Stimulated activated CD8-positive, alpha-beta memory T cell treated with anti-CD3 and anti-CD28 coated beads, Interleukin-12 subunit alpha, Interleukin-12 subunit beta, amount 100 ng/mL, for 1 hour (primary cell): ENCODE measurements around the gene XPR1.
"Not testable (repeated sequence)": the region's sequence is repeated elsewhere in the genome, so short reads cannot be mapped to it uniquely, and the experiment has no call there.

Source experiments
- DNase-seq: peaks from one replicate; pipeline ENCODE4 v3.0.0-alpha.2; 2020; ENCODE audit warnings: low read depth

XPR1 gene

GRCh38 chr1:180841415-180841814 is 209.6 kb downstream of the XPR1 start:
- no peak for DNase-seq

- DNase-seq = no peak
Measured at GRCh38 chr1:180842052-180842451, 210.2 kb downstream of the XPR1 start.

GRCh38 chr1:180842491-180843275 is 210.9 kb downstream of the XPR1 start:
- DNase-seq = no peak

GRCh38 chr1:180845352-180845751 is 213.5 kb downstream of the XPR1 start:
- DNase-seq = no peak

DNA sequence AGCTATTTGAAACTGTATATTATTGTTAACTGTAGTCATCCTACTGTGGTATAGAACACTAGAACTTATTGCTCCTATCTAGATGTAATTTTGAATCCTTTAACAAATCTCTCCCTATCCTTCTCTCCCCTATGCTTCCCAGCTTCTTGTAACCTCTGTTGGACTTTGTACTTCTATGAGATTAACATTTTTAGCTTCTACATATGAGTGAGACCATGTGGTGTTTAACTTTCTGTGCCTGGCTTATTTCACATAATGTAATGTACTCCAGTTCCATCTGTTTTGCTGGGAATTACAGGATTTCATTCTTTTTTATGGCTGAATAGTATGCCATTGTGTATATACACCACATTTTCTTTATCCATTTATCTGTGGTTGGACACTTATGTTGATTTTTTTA is 216.4 kb downstream of the XPR1 start:
- no peak for DNase-seq

DNA sequence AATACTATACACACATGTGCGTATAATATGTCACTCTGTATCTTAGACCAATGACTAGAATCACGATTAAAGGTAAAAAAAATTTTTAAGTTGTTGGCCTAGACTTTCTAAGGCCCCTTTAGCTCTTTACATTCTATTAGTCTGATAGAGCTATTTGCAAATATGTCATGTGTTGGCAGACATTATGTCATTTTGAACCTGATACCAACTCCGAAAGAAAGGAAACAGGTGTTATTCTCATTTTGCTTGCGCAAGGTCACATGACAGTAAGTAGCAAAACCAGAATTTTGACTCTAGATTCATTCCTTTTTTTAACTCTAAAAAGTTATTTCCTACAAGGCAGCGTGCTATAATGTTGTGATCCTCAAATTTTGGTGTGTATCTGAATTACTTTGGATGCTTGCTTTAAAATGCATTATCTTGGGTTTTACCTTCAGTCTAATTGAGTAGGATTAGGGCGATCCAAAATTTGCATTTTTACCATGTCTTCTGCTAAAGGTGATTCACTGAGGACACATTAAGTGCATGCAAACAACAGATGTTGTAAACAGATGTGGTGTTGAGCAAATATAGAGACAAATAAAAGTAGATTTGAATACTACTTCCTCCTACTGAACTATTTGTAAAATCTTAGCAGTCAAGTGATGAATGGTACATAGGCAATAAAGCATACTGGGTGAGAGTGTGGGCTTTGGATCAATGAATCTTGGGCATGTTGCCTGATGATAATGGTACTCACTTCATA is 217.4 kb downstream of the XPR1 start:
- no peak for DNase-seq

DNA sequence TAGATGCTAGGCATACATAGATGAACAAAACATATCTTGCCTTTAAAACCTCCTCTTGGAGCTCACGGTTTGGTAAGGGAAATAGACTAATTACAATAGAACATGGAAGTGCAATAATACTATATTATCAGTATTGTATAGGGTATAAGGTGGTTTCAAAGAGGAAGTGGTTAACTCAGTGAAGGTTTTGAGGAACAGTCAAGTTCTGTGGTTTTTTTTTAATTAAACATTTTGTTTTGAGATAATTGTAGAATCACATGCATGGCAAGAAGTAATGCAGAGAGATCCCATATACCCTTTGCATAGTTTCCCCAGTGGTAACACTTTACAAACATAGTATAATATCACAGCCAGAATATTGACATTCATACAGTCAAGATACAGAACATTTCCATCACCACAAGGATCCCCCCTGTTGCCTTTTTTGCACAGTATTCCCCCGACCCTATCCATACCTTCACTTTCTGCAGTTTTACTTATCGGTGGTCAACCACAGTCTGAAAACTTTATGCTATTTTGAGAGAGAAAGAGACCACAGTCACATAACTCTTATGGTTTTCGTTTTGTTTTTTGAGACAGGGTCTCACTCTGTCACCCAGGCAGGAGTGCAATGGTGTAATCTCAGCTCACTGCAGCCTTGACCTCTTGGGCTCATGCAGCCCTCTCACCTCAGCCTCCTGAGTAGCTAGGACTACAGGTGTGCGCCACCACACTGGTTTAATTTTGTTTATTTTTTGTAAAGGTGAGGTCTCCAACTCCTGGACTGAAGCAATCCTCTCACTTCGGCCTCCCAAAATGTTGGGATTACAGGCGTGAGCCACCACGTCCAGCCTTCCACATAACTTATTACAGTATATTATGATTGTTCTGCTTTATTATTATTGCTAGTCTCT is 220.4 kb downstream of the XPR1 start:
- no peak for DNase-seq

- DNase-seq = no peak
Measured at GRCh38 chr1:180854001-180854400, 222.2 kb downstream of the XPR1 start.

GRCh38 chr1:180854456-180854855 is 222.6 kb downstream of the XPR1 start:
- no peak for DNase-seq

DNA sequence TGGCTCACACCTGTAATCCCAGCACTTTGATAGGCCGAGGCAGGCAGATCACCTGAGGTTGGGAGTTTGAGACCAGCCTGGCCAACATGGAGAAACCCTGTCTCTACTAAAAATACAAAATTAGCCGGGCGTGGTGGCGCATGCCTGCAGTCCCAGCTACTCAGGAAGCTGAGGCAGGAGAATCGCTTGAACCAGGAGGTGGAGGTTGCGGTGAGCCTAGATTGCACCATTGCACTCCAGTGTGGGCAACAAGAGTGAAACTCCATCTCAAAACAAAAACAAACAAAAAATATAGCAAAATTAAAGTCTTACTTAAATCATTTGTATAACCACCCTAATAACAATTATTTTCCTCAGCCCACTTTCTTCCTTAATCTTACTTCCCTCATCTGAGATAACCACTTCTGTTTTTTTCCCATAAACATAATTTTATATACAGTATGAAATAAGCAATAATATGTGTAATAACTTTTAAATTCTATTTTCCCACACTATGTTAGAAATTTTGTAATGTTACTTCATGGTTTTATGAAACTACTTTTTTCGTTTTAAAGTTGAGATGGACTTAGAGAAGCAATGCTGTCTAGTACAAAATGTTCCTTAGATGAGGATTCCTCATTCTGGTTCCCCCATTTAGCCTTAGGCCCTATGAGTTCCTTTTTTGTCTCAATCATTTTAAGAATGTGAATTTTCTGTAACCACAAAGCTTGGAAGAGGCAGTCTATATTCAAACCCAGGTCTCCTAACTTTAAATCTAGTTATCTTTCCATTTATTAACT is 226.3 kb downstream of the XPR1 start:
- DNase-seq = not testable (repeated sequence)

GRCh38 chr1:180859306-180859705 is 227.5 kb downstream of the XPR1 start:
- no peak for DNase-seq

DNA sequence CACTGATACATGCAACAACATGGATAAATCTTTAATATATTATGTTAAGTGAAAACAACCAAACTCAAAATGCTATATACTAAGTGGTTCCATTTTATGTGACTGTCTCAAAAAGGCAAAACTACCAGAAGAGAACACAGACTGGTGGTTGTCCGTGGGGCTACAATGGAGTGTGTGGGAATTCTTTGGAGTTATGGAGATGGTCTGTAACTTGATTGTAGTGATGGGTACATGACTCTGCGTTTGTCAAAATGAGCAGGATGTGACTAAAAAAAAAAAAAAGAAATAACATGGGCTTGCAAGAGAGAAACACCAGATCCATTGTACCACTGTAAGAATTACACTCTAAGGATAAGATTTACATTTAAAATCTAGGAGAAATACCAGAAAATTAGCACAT is 228.7 kb downstream of the XPR1 start:
- no peak for DNase-seq

DNA sequence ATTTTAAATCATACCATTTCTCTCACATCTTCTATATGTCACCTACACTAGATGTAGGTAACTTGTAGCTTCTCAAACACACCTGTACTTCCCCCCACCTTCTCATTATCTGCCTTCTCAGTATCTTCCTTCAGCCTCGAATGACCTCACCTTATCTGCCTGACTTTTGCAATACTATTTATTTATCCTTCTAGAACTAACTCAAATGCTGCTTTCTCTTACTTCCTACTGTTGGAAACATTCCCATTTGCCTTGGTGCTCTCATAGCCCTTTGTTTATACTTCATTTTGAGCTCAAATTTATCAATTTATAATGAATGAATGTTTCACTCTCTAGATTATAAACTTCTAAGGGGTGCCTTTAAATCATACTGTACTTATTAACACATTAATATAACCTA is 230.5 kb downstream of the XPR1 start:
- no peak for DNase-seq

GRCh38 chr1:180863158-180863775 is 231.4 kb downstream of the XPR1 start:
- DNase-seq = no peak

- DNase-seq = no peak
Measured at GRCh38 chr1:180881806-180882509, 250.1 kb downstream of the XPR1 start.

DNA sequence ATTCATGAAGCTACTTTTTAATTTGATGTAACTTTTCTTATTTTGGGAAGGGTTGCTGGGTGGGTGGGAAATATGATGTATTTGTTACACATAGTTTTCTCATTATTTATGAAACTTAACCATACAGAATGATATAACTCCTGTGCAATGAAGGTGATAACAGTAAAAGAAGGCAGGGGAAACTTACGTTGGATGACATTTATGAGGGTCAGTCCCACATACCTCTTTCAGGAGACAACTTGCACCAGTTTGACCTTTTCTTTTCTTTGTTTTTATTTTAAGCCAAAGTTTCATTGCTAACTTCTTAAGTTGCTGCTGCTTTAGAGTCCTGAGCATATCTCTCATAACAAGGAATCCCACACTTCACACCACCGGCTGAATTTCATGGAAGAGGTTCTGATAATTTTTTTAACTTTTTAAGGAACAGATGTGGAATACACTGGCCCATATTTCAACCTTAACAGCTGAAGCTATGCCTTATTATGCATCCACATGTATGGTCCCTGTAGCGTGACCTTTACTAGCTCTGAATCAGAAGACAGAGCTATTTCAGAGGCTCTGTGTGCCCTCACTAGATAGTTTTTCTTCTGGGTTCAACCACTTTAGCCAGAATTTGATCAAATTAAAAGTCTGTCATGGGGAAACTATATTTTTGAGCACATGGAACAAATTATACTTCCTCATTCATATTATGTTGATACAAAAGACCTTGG is 252.9 kb downstream of the XPR1 start:
- DNase-seq = no peak

DNA sequence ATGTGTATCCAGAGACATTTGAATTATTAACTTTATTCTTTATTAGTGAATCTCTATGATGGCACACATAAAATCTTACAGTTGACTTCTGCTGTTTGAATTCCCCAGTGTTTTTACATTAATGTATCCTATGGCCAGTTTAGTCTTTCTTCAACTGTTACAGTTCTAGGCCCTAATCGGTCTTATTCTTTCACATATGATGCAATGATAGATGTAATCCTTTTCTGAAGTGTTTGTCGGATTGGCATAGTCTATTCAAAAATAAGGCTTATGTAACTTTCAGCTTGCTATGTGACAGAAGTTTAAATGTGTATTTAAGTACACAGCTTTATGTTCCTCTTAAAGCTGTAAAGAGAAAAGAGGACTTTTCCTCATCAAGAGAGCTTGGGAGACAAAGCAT is 254.5 kb downstream of the XPR1 start:
- no peak for DNase-seq

DNA sequence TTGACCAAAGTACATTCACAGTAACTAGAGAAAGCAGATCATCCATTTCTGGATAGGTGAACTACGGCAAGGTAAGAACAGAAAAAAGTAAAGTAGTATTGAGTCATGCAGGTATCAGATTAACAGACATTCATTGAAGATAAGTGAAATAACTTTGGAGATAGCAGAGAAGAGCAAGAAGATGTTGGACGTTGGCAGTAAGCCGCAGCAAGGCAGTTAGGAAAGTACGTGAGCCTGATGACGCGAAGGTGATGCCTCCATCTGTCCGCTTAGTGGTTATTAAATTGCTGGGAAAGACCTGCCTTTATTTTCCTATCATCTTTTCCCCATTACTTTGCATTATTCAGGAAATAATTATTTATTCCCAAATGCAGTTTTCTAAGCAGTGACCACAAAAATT is 256.0 kb downstream of the XPR1 start:
- no peak for DNase-seq

- no peak for DNase-seq
Measured at GRCh38 chr1:180888870-180889269, 257.0 kb downstream of the XPR1 start.

DNA sequence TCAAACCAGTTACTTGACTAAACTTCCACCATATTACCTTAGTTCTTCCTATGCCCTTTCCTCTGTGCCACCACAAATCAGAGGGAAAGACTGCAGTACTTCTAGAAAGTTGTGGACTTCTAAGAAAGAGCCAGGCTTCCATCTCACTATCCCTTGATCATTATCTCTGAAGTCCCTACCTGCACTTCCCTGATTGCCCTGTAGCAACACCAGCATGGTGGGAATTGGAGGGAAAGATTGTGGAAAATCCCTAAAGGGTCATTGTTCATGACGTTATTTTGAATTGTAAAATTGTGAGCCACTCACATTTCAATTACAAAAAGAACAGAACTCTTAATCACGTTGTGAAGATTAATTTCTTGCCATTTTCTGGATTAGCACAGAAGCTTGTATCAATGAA is 257.5 kb downstream of the XPR1 start:
- no peak for DNase-seq
